A204.1 (cell line): Measurements from ENCODE around the gene GSTO1.
A peak's percentile ranks its signal among the peaks of the same experiment; 100 is the strongest.

ENCODE experiments used
- FAIRE-seq: peaks from 2 replicates; lab custom pipeline; 2012; peaks lifted over from hg19 to GRCh38; lab: Jason Lieb, UNC

GSTO1 gene

DNA sequence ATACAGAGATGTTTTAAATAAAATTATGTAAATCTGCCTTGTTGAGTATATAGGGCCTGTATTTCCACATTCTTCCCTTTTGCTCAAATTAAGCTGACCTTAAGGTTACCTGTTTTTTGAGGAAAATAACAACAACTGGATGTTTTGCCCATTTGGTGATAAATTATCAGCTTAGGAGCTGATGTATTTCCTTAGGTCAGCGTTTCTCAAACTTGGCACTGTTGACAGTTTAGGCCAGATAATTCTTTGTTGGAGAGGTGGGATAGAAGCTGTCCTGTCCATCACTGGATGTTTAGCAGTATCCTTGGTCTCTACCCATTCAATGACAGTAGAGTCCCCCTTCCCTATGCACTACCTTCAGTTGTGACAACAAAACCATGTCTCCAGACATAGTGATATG, 21.5 kb downstream of the GSTO1 start:
- FAIRE-seq, result no peak

DNA sequence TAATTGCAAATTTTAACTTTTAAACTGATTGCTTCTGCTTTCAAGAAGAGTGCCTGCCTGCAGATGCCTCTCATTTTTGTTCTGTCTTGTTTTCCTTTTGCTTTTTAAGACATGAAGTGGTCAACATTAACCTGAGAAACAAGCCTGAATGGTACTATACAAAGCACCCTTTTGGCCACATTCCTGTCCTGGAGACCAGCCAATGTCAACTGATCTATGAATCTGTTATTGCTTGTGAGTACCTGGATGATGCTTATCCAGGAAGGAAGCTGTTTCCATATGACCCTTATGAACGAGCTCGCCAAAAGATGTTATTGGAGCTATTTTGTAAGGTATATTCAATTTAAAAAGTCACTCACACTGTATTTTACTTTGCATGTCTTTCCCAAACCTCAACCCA, 23.1 kb downstream of the GSTO1 start:
- no peak for FAIRE-seq

DNA sequence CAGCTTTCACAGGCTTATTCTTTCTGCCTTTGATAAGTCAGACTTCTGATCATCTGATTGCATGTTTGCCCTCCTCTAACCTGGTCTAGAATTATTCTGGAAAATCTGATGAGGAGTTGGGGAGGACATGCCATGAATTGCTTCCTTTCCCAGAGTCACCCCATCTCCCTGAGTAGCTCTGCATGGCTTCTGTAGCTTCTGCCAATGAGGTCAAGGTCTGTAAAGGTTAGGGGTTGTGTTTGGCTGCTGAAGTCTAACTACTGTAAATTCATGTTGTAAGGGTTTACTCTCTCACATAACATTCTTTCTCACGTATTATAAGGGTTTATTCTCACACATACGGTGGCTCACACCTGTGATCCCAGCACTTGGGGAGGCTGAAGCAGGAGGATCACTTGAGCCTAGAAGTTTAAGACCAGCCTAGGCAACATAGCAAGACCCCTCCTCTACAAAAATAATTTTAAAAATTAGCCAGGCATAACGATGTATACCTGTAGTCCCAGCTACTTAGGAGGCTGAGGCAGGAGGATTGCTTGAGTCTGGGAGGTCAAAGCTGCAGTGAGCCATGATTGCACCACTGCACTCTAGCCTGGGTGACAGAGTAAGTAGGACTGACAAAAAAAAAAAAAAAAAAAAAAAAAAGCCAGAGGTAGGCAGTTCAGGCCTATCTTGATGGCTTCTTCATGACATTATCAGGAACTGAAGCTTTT, 25.0 kb downstream of the GSTO1 start:
- no peak for FAIRE-seq

DNA sequence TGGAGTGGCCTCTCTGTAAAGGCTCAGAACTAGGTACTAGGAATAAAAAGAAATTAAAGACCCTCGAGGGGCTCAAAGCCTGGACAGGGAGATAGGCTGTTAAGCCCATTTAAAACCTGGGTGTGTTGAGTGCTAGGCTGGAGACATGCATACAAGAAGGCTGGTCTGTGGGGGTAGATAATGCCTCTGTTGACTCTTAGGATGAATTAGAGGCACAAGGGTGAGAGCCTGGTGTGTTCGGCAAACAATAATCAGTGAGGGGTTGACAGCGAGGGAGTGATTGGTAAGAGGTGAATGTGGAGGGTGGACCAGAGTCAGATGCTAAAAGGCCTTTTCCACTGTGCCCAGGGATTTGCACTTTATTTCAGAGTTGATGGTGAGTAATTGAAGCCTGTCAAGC, 27.0 kb downstream of the GSTO1 start:
- FAIRE-seq, result no peak

DNA sequence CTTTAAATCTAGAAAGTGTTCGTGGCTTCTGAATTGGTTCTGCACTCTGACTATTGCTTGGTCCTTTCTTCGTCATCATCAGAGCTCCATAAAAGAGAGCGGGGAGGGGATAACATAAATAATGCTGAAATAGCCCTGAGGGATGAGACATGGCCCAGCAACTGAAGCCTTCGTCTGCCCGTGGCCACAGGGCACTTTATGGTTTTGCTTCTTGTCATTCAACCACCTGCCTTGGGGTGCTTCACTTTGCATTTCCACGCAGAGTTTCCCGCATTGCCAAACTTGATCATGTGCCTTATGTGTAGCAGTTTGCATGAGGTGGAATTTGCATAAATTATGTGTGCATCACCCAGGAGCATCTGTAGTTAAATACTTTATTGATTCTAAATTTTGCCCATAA, 30.2 kb downstream of the GSTO1 start:
- no peak for FAIRE-seq

DNA sequence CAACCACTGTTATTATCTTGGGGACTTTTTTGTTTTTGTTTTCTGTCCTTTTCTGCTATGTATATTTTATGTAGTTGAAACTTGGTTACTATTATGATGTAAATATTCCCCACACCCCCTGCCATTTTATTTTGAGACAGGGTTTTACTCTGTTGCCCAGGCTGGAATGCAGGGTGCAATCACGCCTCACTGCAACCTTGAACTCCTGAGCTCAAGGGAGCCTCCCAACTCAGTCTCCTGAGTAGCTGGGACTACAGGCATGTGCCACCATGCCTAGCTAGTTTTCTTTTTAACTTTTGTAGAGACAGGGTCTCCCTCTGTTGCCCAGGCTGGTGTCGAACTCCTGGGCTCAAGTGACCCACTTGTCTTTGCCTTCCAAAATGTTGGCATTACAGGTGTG, 32.2 kb downstream of the GSTO1 start:
- FAIRE-seq, result no peak

DNA sequence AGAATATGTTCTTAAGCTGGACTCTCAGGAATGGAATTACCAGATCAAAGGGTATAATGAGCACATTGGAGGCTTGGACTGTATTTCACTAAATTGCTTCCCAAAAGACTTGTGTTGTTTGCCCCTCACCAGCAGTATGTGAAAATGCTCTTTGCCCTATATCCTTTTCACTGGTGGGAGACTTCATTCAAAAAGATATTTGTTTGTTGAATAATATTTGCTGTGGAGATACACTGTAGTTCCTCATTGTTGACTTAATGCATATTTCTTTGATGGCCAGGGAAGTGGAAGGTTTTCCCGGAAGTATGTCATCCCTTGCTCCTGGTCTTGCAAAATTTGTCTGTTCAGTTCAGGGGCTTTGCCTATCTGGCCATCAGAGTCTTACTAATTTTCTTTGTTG, 33.7 kb downstream of the GSTO1 start:
- FAIRE-seq, result no peak

DNA sequence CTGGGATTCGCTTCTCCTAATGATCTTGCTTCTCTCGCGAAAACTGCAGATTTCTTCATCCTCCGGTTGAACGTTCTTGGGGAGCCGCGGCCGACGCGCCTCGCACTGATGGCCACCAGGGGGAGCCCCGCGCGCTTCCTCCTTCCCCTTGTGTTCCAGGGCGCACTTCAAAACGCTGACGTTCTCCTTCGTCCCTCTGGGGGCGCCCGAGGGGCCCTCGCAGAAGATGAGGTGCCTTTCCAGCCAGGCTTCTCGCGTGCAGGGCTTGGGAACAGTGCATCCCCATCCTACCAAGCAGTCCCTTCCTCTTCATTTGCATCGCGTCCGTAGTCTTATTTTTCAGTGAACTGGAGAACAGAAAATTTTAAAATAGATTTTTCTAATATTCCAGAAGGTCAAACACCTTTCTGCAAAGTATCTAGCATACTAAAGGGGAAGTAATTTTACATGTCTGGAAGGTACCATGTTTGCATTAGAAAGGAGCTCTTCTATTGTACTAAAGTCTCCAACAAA, 36.8 kb downstream of the GSTO1 start:
- peak; percentile 9 for FAIRE-seq

DNA sequence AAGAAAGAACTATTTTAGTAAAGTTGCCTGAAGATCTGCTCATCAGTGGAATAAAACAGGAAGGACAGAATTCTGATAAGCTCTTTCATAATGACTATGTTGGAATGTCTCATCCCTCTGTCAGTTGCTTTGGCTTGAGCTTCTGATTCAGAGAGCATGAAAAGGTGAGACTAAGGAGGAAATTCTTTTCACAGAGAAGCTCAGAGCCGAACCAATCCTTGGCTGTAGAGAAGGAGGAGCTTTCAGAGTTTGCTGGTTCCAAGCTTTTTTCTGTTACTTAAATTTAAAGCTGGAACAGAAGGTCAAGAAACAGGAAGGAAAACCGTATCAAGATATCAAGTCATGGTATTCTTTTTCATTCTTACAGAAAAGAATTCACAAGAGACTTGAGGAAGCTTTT, 38.3 kb downstream of the GSTO1 start:
- no peak for FAIRE-seq

DNA sequence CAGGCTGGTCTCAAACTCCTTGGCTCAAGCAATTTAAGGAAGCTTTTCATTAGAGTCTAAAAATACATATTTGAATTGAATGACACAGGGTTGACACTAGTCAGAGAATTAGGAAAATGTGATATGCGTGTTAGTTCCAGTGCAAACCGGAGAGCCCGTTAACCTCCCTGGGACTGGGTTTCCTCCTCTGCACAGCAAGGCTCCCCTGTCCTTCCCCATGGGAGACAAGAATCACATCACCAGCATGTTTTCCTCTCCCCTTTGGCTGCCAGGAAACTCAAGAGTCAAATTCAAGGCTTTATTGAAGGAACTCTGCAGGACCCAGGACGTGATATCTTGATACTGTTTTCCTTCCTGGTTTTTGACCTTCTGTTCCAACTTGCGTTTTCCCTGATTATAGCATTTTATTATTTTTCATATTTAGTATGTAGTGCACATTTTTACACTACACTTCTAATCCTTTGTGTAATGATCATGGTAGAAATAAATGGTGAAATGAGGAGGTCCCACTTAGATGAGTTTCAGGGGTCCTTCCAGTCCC, 39.2 kb downstream of the GSTO1 start:
- no peak for FAIRE-seq

DNA sequence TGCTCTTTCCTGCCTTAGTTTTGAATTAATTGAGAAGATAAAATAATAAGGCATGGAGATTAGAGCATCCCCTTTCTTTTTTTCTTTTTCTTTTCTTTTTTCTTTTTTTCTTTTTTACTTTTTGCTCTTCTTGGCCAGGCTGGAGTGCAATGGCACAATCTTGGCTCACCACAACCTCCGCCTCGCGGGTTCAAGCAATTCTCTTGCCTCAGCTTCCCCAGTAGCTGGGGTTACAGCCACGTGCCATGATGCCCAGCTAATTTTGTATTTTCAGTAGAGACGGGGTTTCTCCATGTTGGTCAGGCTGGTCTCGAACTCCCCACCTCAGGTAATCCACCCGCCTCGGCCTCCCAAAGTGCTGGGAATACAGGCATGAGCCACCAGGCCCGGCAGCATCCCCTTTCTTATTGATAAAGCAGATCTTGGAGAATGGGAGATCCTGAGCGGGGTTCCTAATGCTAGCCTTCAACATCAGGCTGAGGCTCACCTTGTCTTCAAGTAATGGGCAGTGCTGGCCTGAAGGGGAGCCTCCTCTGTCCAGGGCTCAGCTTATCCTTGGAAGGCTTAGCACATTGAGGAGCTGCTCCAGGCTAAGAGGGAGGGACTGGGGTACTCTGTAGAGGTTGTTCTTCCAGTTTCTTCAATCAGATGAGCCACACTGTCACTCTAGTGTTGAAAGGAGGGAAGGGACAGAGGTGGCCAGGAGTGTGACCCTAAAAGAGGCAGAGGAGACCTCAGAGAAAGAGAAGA, 42.2 kb downstream of the GSTO1 start:
- FAIRE-seq, result no peak

DNA sequence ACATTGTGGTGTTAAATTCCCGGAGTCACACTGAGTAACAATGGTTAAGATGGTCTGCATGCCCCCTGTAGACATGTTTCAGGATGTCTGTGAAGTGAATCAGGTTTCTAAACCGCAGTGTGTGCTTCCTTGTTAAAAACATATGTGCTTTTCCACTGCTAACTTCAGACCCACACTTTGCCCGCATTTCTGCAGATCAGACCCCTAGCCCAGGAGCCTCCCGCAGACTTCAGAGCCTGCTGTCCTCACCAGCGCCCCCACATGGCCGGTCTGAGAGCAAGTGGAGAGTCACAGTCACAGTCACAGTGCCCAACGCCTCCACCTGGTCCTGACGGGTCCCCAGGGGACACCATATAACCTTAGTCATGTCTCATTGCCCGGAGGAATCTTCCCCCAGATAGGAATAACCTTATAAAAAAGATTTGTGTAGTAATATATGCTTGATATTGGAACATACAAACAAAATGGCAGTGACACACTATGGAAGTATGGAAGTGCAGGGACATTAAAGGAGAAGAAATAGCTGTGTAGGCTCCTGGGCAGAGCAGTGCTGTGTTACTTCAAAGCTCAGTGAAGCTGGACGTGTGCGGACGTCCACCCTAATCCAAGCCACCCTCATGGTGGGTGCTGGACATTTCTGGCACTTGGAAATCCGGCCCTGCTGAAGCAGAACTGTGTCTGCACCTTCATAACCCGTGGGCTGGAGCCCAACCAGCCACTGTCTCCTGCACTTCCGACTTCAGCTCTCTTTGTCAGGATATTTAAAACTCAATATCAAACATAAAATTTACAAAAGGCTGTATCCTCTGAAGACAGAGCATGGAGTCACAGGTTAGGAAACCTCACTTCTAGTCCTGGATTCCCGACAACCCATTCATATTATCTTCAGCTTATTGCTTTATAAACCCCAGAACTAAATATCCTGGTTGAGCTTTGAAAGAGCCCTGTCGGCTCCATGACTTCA, 43.3 kb downstream of the GSTO1 start:
- no peak for FAIRE-seq

DNA sequence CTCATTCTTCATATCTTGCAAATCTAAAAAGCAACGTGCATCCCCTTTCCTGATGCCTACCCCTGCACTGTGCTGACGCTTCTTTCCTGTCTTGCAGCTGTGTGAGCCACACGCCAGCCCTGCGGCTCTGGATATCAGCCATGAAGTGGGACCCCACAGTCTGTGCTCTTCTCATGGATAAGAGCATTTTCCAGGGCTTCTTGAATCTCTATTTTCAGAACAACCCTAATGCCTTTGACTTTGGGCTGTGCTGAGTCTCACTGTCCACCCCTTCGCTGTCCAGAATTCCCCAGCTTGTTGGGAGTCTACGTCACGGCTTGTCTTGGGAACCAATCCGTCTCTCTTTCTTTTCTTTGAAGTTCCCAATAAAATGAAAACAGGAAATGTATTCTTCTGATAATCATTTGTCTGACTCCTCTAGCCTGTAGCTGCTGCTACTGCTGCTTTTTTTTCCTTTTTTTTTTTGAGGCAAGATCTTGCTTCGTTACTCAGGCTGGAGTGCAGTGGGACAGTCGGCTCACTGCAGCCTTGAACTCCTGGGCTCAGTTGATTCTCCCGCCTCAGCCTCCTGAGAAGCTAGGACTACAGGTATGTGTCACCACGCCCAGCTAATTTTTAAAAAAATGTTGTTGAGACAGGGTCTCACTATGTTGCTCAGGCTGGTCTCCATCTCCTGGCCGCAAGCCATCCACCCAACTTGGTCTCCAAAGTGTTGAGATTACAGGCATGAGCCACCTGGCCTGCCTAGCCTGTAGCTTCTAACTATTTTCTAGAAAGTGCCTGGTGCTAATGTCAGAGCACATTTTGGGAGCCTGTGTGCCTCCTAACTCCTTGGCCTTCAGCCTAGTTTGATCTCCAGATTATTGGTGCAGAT, 44.6 kb downstream of the GSTO1 start:
- FAIRE-seq, result no peak

DNA sequence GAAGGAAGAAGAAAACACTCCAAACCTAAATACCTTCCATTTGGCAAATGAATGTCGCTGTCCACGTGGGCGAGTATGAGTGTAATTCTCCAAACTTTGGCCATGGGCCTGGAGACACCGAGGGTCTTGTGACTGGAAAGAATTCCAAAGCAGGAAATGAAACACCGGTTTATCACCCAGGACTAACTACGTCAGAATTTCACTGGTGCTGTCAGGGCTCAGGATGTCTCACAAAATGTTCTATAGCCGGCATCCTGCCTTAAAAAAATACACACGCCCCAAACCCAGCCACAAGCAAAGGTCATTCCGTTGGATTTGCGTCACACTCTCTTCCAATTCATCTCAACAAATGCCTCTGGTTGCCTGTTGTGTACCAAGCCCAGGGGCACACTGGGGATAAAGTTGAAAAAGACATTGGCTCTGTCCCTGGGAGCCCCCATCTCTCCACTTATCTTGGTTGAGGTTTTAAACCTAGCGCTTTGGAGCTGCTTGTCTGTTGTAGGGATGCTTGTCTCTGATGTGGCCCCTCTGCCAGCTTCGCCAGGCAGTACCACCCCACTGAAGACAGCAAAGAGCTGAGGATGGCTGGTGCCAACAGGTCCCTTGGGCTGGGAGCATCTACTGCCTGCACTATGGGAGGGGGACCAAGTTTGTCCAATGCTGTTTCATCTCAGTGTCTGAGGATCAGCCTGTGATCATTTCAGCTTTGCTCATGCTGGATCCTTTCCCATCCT, 45.5 kb downstream of the GSTO1 start:
- FAIRE-seq, result no peak

DNA sequence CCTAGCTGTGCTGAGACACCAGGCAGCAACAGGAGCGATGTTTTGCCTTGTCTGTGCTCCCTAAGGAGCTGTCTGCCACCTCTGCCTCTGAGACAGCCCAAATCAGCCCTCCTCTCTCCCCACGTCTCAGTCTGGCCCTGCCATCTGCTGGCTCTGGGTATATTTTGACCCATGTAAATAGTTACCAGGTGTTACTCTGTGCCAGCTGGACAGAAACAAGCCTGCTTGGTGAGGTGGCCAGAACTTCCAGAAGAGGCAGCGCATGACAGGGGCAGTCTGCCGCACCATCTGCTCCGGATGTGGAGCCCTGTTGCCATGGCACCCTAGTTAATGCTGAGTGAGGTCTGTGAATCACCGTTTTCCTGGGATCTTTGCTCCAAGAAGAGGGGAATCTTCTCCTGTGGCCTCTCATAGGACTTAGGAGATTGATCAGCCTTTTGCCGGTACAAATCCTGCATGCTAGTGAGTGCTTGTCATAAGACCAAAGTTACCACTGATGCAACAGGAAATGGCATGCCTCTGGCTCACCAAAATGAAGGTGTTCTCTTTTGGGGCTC, 46.1 kb downstream of the GSTO1 start:
- FAIRE-seq, result no peak

DNA sequence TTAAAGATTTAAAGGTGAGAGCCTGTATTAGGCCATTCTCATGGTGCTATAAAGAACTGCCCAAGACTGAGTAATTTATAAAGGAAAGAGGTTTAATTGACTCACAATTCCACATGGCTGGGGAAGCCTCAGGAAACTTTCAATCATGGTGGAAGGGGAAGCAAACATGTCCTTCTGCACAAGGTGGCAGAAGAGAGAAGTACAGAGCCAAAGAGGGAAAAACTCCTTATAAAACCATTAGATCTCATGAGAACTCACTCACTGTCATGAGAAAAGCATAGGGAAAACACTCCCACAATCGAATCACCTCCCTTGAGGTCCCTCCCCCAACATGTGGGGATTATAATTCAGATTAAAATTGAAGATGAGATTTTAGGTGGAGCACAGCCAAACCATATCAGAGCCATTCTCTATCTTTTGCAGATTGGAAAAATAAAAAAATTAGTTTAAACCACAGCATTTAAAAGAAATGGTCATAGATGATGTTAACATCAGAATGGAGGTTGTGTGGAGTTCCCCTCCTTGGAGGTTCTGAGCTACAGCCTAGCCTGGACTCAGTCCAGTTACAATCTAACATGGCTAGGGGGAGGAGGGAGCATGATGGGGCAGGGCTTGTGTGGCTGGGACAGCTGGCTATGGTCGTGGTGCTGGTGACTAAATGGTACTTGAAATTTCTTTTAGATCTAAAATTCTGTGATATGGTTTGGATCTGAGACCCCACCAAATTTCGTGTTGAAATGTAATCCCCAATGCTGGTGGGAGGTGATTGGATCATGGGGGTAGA, 47.4 kb downstream of the GSTO1 start:
- FAIRE-seq, result no peak

DNA sequence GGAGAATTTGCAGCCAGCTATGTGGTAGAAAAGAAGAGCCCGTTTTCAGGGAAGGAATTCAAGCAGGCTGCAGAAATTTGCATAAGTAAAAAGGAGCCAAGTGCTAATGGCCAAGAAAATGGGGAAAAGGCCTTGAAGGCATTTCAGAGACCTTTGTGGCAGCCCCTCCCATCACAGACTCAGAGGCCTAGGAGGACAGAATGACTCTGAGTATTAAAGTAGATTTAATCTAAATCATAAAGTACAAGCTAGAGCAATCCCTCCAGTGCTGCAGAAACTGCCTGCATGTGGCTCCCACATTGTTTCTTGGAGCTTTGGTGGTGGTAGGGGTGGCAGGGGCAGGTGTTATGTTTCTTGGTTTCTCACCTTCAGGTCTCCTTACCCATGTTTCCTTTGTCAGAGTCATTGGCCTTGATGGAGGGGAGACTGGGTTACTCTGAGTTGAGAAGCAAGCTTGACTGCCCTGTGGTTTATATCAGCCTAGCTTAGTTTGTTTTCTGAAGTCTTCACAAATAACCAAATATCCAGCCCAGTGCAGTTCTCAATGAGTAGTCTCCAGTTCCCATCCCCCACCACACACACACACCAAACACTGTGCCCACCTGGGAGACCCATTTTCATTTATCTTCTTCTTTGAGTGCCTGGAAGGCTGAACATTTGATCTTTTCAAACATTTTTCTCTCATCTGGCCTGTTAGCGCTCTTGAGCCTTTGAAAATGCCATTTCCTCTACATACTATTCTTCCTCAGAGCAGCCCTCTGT, 49.1 kb downstream of the GSTO1 start:
- no peak for FAIRE-seq

DNA sequence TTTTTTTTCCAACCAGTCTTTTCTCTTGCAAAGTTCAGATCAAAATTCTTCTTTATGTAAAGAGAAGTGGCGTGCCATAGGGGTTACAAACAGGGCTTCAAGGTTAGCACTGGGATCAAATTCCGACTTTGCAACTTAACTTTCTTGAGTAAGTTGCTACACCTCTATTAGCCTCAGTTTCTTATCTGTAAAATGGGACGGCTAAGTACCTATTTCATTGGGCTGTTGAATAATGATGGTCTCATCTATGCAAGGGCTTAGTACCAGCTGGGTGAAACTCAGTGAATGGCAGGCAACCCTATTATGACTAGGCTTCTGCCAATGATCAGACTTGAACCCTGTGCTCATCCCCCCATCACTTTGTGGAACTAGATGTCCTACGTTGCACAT, 49.7 kb downstream of the GSTO1 start:
- FAIRE-seq, result no peak

DNA sequence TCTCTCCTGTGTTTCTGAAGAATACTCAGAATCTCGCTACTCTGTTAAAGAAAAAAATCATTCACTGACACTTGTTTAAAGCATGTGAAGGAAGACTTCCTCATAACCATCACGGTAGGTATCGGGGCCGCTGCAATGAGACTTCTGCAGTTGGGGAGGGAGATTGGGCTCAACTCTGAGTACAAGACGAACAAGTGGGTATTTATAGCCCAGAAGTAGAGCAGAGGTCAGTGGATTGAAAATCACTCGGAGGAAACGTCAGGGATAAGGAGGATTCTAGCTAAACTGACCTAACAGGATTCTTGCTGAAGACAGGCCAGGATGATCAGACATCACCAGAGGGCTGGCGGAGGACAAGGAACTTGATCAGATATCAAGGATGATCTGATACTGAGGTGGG, 50.2 kb downstream of the GSTO1 start:
- no peak for FAIRE-seq
